HEK293 (cell line): ENCODE measurements around the gene AFF3.

Experiments used
- CTCF ChIA-PET: fragments of 350-600 bp; formaldehyde crosslinking; extraction: SDS; loops from one replicate; lab custom pipeline; 2021; ENCODE audit warnings: antibody characterized with exemption; lab: Yijun Ruan, JAX
- POLR2A ChIA-PET: fragments of 300-600 bp; formaldehyde crosslinking; extraction: SDS; loops from one replicate; lab custom pipeline; 2020; ENCODE audit warnings: antibody characterized with exemption, inconsistent platforms; lab: Yijun Ruan, JAX
- H3K27ac ChIP-seq: fragments of 200-500 bp; sonication (Bioruptor generic); 2 replicates; pipeline ENCODE4 v1.5.1; 2014; ENCODE audit warnings: low read depth, low read length, control low read depth, inconsistent platforms; ENCODE audit errors: extremely low read depth
- H3K36me3 ChIP-seq, 2 experiments: fragments of 200-500 bp in 1 of 2; sonication (Bioruptor generic) in 1 of 2; 1 replicate in 1 of 2; 2 replicates in 1 of 2; pipeline ENCODE4 v1.5.1; 2014 to 2017; ENCODE audit warnings: inconsistent platforms in 2 of 2, low read length in 2 of 2; ENCODE audit not compliant: control insufficient read depth in 2 of 2, insufficient read depth in 1 of 2
- H3K4me1 ChIP-seq: fragments of 200-500 bp; sonication (Bioruptor generic); 2 replicates; pipeline ENCODE4 v1.5.1; 2014; ENCODE audit warnings: mild to moderate bottlenecking, low read length, inconsistent platforms; ENCODE audit not compliant: control insufficient read depth, insufficient read depth
- H3K4me3 ChIP-seq: 2 replicates; pipeline ENCODE4 v1.5.1; 2011; ENCODE audit warnings: low read depth, mild to moderate bottlenecking, control low read depth, low read length, moderate library complexity
- H3K9me3 ChIP-seq: fragments of 200-500 bp; sonication (Bioruptor generic); 2 replicates; pipeline ENCODE4 v1.5.1; 2014; ENCODE audit warnings: low read depth, low read length, inconsistent platforms; ENCODE audit not compliant: control insufficient read depth, insufficient read depth
- FEZF1 ChIP-seq: fragments of 450-650 bp; formaldehyde crosslinking; IDR thresholded peaks from 2 replicates; pipeline ENCODE4 v1.5.1; 2016; ENCODE audit warnings: missing biosample characterization, missing genetic modification characterization
- HOXD13 ChIP-seq: sonication (generic); formaldehyde crosslinking; IDR thresholded peaks from 2 replicates; pipeline ENCODE4 v1.8.0; 2022; ENCODE audit warnings: missing genetic modification reagents, borderline replicate concordance
- MZF1 ChIP-seq: fragments of 450-650 bp; formaldehyde crosslinking; IDR thresholded peaks from 2 replicates; pipeline ENCODE4 v1.5.1; 2017; ENCODE audit warnings: missing biosample characterization, missing genetic modification characterization, borderline replicate concordance
- OVOL3 ChIP-seq: fragments of 450-650 bp; formaldehyde crosslinking; IDR thresholded peaks from 2 replicates; pipeline ENCODE4 v1.5.1; 2016; ENCODE audit warnings: missing biosample characterization, missing genetic modification characterization
- WT1 ChIP-seq: fragments of 450-650 bp; formaldehyde crosslinking; IDR thresholded peaks from 2 replicates; pipeline ENCODE4 v1.5.1; 2016; ENCODE audit warnings: missing biosample characterization, missing genetic modification characterization
- ZNF132 ChIP-seq: fragments of 450-650 bp; formaldehyde crosslinking; IDR thresholded peaks from 2 replicates; pipeline ENCODE4 v1.5.1; 2017; ENCODE audit warnings: missing biosample characterization, missing genetic modification characterization, borderline replicate concordance
- ZNF169 ChIP-seq: fragments of 450-650 bp; formaldehyde crosslinking; IDR thresholded peaks from 2 replicates; pipeline ENCODE4 v1.5.1; 2016; ENCODE audit warnings: missing biosample characterization, missing genetic modification characterization
- ZNF223 ChIP-seq: fragments of 450-650 bp; formaldehyde crosslinking; IDR thresholded peaks from 2 replicates; pipeline ENCODE4 v1.5.1; 2016; ENCODE audit warnings: missing biosample characterization, missing genetic modification characterization
- ZNF239 ChIP-seq: fragments of 450-650 bp; formaldehyde crosslinking; IDR thresholded peaks from 2 replicates; pipeline ENCODE4 v1.5.1; 2016; ENCODE audit warnings: missing biosample characterization, missing genetic modification characterization
- ZNF266 ChIP-seq: fragments of 450-650 bp; formaldehyde crosslinking; IDR thresholded peaks from 2 replicates; pipeline ENCODE4 v1.5.1; 2016; ENCODE audit warnings: missing biosample characterization, missing genetic modification characterization, low read depth
- ZNF335 ChIP-seq: fragments of 450-650 bp; formaldehyde crosslinking; conservative IDR thresholded peaks from 2 replicates; pipeline ENCODE4 v1.5.1; 2016; ENCODE audit warnings: missing biosample characterization, missing genetic modification characterization
- ZNF626 ChIP-seq: fragments of 450-650 bp; sonication (Bioruptor Pico); formaldehyde crosslinking; IDR thresholded peaks from 2 replicates; pipeline ENCODE4 v1.5.1; 2018; ENCODE audit warnings: missing biosample characterization, missing genetic modification characterization, inconsistent platforms
- ZNF707 ChIP-seq: fragments of 450-650 bp; formaldehyde crosslinking; IDR thresholded peaks from 2 replicates; pipeline ENCODE4 v1.5.1; 2016; ENCODE audit warnings: missing biosample characterization, missing genetic modification characterization
- ZNF768 ChIP-seq: fragments of 450-650 bp; formaldehyde crosslinking; IDR thresholded peaks from 2 replicates; pipeline ENCODE4 v1.5.1; 2018; ENCODE audit warnings: missing biosample characterization, mild to moderate bottlenecking, missing genetic modification characterization
- ZSCAN16 ChIP-seq: fragments of 450-650 bp; formaldehyde crosslinking; IDR thresholded peaks from 2 replicates; pipeline ENCODE4 v1.5.1; 2016; ENCODE audit warnings: missing biosample characterization, missing genetic modification characterization
- TF ChIP-seq, protein P1 (sequence below): fragments of 450-650 bp; formaldehyde crosslinking; IDR thresholded peaks from 2 replicates; pipeline ENCODE4 v1.5.1; 2017; ENCODE audit warnings: missing biosample characterization, missing genetic modification characterization
- TF ChIP-seq, protein P2 (sequence below): fragments of 450-650 bp; formaldehyde crosslinking; IDR thresholded peaks from 2 replicates; pipeline ENCODE4 v1.5.1; 2016; ENCODE audit warnings: missing biosample characterization, missing genetic modification characterization
- TF ChIP-seq, protein P3 (sequence below): fragments of 450-650 bp; formaldehyde crosslinking; IDR thresholded peaks from 2 replicates; pipeline ENCODE4 v1.5.1; 2016; ENCODE audit warnings: missing biosample characterization, missing genetic modification characterization
- TF ChIP-seq, protein P4 (sequence below): fragments of 450-650 bp; formaldehyde crosslinking; IDR thresholded peaks from 2 replicates; pipeline ENCODE4 v1.5.1; 2016; ENCODE audit warnings: missing biosample characterization, missing genetic modification characterization, low read depth

The AFF3 gene

DNA sequence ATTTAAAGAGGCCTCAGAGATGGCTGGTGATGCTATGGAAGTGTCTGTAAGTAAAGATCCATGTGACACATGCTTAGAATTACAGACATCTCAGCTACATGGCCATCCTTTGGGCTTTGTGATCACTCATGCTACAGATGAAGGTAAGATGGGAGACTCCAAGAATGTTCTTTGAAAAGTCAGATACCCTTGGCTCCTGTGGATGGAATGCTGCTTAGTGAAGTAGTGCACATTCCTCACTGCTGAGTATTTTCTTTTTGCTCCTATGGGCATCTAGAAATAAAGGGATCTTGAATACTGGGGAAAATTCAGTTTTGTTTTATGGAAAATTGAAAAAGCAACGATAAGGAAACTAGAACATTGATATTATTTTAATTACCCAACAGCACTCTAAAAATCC lies 597.3 kb downstream of the AFF3 start:
- POLR2A ChIA-PET: no interaction called here
- no peaks in the 10 kb centered on the region for H3K9me3 ChIP-seq
- H3K36me3 ChIP-seq: no peaks in the 10 kb centered on the region
- TF ChIP-seq ZNF239 (tag by site-specific recombination): no peak
- no peak overlapping the region for H3K4me3 ChIP-seq
- no peaks in the 10 kb centered on the region for H3K4me1 ChIP-seq
- CTCF ChIA-PET: interaction anchor here (1.0 kb wide), 1 partner anchor 715 kb away, joined by 4 read pairs; no protein-coding TSS in a partner anchor
- no peak overlapping the region for H3K27ac ChIP-seq

DNA sequence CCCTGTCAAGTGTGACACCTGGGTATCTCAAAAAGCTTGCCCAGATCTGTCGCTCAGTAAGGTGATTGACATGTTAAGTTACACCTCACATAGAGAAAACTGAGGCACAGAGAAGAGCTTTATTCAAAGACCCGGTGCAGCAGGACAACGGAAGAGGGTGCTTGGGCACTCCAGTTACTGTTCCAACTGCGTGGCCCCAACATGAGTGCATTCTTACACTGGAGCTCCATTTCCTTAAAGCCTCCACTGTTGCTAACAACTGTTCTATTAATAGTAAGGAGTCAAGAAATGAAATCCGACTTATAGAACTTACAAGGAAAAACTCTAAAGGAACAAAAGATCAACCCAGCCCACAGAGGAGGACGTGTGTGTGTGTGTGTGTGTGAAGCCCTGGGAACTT lies 597.8 kb downstream of the AFF3 start:
- CTCF ChIA-PET: interaction anchor here (1.0 kb wide), 1 partner anchor 716 kb away, joined by 4 read pairs; no protein-coding TSS in a partner anchor
- no peak for TF ChIP-seq ZNF626 (tag by site-specific recombination)
- no peak for TF ChIP-seq ZNF335 (tag by site-specific recombination)
- no peak for TF ChIP-seq ZSCAN16 (tag by site-specific recombination)
- TF ChIP-seq FEZF1 (tag by site-specific recombination): no peak
- TF ChIP-seq OVOL3 (tag by site-specific recombination): no peak
- TF ChIP-seq, protein P1, sequence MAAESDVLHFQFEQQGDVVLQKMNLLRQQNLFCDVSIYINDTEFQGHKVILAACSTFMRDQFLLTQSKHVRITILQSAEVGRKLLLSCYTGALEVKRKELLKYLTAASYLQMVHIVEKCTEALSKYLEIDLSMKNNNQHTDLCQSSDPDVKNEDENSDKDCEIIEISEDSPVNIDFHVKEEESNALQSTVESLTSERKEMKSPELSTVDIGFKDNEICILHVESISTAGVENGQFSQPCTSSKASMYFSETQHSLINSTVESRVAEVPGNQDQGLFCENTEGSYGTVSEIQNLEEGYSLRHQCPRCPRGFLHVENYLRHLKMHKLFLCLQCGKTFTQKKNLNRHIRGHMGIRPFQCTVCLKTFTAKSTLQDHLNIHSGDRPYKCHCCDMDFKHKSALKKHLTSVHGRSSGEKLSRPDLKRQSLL: no peak
- TF ChIP-seq ZNF707: no peak
- TF ChIP-seq MZF1: no peak
- TF ChIP-seq, protein P2, sequence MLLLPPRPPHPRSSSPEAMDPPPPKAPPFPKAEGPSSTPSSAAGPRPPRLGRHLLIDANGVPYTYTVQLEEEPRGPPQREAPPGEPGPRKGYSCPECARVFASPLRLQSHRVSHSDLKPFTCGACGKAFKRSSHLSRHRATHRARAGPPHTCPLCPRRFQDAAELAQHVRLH (tag by site-specific recombination): no peak
- TF ChIP-seq ZNF132: no peak
- TF ChIP-seq, protein P3, sequence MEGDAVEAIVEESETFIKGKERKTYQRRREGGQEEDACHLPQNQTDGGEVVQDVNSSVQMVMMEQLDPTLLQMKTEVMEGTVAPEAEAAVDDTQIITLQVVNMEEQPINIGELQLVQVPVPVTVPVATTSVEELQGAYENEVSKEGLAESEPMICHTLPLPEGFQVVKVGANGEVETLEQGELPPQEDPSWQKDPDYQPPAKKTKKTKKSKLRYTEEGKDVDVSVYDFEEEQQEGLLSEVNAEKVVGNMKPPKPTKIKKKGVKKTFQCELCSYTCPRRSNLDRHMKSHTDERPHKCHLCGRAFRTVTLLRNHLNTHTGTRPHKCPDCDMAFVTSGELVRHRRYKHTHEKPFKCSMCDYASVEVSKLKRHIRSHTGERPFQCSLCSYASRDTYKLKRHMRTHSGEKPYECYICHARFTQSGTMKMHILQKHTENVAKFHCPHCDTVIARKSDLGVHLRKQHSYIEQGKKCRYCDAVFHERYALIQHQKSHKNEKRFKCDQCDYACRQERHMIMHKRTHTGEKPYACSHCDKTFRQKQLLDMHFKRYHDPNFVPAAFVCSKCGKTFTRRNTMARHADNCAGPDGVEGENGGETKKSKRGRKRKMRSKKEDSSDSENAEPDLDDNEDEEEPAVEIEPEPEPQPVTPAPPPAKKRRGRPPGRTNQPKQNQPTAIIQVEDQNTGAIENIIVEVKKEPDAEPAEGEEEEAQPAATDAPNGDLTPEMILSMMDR (tag by site-specific recombination): no peak
- TF ChIP-seq ZNF266 (tag by site-specific recombination): no peak
- TF ChIP-seq ZNF223 (tag by site-specific recombination): no peak
- TF ChIP-seq HOXD13 (CRISPR knock-in tag): no peak
- no peak for TF ChIP-seq WT1 (tag by site-specific recombination)
- TF ChIP-seq ZNF768 (tag by site-specific recombination): no peak
- TF ChIP-seq, protein P4, sequence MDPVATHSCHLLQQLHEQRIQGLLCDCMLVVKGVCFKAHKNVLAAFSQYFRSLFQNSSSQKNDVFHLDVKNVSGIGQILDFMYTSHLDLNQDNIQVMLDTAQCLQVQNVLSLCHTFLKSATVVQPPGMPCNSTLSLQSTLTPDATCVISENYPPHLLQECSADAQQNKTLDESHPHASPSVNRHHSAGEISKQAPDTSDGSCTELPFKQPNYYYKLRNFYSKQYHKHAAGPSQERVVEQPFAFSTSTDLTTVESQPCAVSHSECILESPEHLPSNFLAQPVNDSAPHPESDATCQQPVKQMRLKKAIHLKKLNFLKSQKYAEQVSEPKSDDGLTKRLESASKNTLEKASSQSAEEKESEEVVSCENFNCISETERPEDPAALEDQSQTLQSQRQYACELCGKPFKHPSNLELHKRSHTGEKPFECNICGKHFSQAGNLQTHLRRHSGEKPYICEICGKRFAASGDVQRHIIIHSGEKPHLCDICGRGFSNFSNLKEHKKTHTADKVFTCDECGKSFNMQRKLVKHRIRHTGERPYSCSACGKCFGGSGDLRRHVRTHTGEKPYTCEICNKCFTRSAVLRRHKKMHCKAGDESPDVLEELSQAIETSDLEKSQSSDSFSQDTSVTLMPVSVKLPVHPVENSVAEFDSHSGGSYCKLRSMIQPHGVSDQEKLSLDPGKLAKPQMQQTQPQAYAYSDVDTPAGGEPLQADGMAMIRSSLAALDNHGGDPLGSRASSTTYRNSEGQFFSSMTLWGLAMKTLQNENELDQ (tag by site-specific recombination): no peak
- TF ChIP-seq ZNF169 (tag by site-specific recombination): no peak
- no peaks in the 10 kb centered on the region for H3K36me3 ChIP-seq
- H3K4me3 ChIP-seq: no peak overlapping the region
- no peaks in the 10 kb centered on the region for H3K4me1 ChIP-seq
- POLR2A ChIA-PET: no interaction called here
- H3K27ac ChIP-seq: no peak overlapping the region
- H3K9me3 ChIP-seq: no peaks in the 10 kb centered on the region
